ENCODE data around the gene MTHFD2.

MTHFD2 gene

GRCh38 chr2:74232426-74232825, 34.0 kb downstream of the MTHFD2 start:
- no peak for FAIRE-seq

- no peak for FAIRE-seq
Measured at GRCh38 chr2:74233648-74234047, 35.2 kb downstream of the MTHFD2 start.

GRCh38 chr2:74235041-74235440, 36.6 kb downstream of the MTHFD2 start:
- no peak for FAIRE-seq

- no peak for FAIRE-seq
Measured at GRCh38 chr2:74238879-74239278, 40.5 kb downstream of the MTHFD2 start.

GRCh38 chr2:74239346-74239745, 40.9 kb downstream of the MTHFD2 start:
- no peak for FAIRE-seq

- FAIRE-seq: no peak
Measured at GRCh38 chr2:74242354-74243071, 44.1 kb downstream of the MTHFD2 start.

- no peak for FAIRE-seq
Measured at GRCh38 chr2:74244286-74244685, 45.9 kb downstream of the MTHFD2 start.

GRCh38 chr2:74246496-74247195, 48.2 kb downstream of the MTHFD2 start:
- FAIRE-seq: no peak

GRCh38 chr2:74249406-74250122, 51.1 kb downstream of the MTHFD2 start:
- FAIRE-seq: no peak

- FAIRE-seq: peak; percentile 43
Measured at GRCh38 chr2:74250189-74250631, 51.8 kb downstream of the MTHFD2 start.

GRCh38 chr2:74252036-74252435, 53.6 kb downstream of the MTHFD2 start:
- FAIRE-seq: no peak

- no peak for FAIRE-seq
Measured at GRCh38 chr2:74252862-74253261, 54.4 kb downstream of the MTHFD2 start.

GRCh38 chr2:74253306-74253970, 55.0 kb downstream of the MTHFD2 start:
- FAIRE-seq: no peak

GRCh38 chr2:74253971-74254310, 55.5 kb downstream of the MTHFD2 start:
- FAIRE-seq: no peak

- FAIRE-seq: no peak
Measured at GRCh38 chr2:74255660-74256213, 57.3 kb downstream of the MTHFD2 start.

GRCh38 chr2:74259191-74259590, 60.8 kb downstream of the MTHFD2 start:
- FAIRE-seq: no peak

- FAIRE-seq: no peak
Measured at GRCh38 chr2:74259733-74260132, 61.3 kb downstream of the MTHFD2 start.

- FAIRE-seq: no peak
Measured at GRCh38 chr2:74260495-74260894, 62.1 kb downstream of the MTHFD2 start.

- FAIRE-seq: no peak
Measured at GRCh38 chr2:74261204-74261864, 62.9 kb downstream of the MTHFD2 start.

- FAIRE-seq: no peak
Measured at GRCh38 chr2:74262681-74263080, 64.3 kb downstream of the MTHFD2 start.

GRCh38 chr2:74264281-74264680, 65.9 kb downstream of the MTHFD2 start:
- FAIRE-seq: no peak

GRCh38 chr2:74267068-74267467, 68.7 kb downstream of the MTHFD2 start:
- FAIRE-seq: no peak
